Fibroblast of peridontal ligament (primary cell): ENCODE measurements around the gene PACRGL.

Experiments
- DNase-seq: peaks from one replicate; pipeline ENCODE4 v3.0.0-alpha.2; 2010; ENCODE audit errors: extremely low read depth

Gene PACRGL

GRCh38 chr4:20700007-20700761 is at the start of gene PACRGL:
Gene PACRGL (plus strand): TSS chr4:20700458. CDS start chr4:20704482, 4,024 bp downstream.
- DNase-seq: peak; percentile 91

GRCh38 chr4:20652226-20652885 is 47.9 kb upstream of the PACRGL start:
- no peak for DNase-seq

GRCh38 chr4:20658456-20658855 is 41.8 kb upstream of the PACRGL start:
- DNase-seq: no peak

- DNase-seq: no peak
Observed at GRCh38 chr4:20662851-20663250, 37.4 kb upstream of the PACRGL start.

GRCh38 chr4:20666012-20666860 is 34.0 kb upstream of the PACRGL start:
- no peak for DNase-seq

- no peak for DNase-seq
Observed at GRCh38 chr4:20672262-20672661, 28.0 kb upstream of the PACRGL start.

GRCh38 chr4:20675786-20676185 is 24.5 kb upstream of the PACRGL start:
- no peak for DNase-seq

- DNase-seq: no peak
Observed at GRCh38 chr4:20676501-20677197, 23.6 kb upstream of the PACRGL start.

- no peak for DNase-seq
Observed at GRCh38 chr4:20678400-20678799, 21.9 kb upstream of the PACRGL start.

- no peak for DNase-seq
Observed at GRCh38 chr4:20679951-20680350, 20.3 kb upstream of the PACRGL start.

- DNase-seq: no peak
Observed at GRCh38 chr4:20680736-20681135, 19.5 kb upstream of the PACRGL start.

- DNase-seq: no peak
Observed at GRCh38 chr4:20681271-20681670, 19.0 kb upstream of the PACRGL start.

- DNase-seq: no peak
Observed at GRCh38 chr4:20682853-20683252, 17.4 kb upstream of the PACRGL start.

GRCh38 chr4:20683766-20684165 is 16.5 kb upstream of the PACRGL start:
- no peak for DNase-seq

- peak; percentile 62 for DNase-seq
Observed at GRCh38 chr4:20684852-20685763, 15.2 kb upstream of the PACRGL start.

- DNase-seq: peak; percentile 95
Observed at GRCh38 chr4:20687864-20688263, 12.4 kb upstream of the PACRGL start.

GRCh38 chr4:20696815-20697214 is 3.4 kb upstream of the PACRGL start:
- DNase-seq: no peak

GRCh38 chr4:20698382-20698781 is 1.9 kb upstream of the PACRGL start:
- DNase-seq: peak; percentile 18

GRCh38 chr4:20698820-20699219 is 1.4 kb upstream of the PACRGL start:
- no peak for DNase-seq

- no peak for DNase-seq
Observed at GRCh38 chr4:20711335-20711734, 11.1 kb downstream of the PACRGL start.

- no peak for DNase-seq
Observed at GRCh38 chr4:20723019-20723418, 22.8 kb downstream of the PACRGL start.
